ENCODE measurements around the gene RAET1E. TPM values are rescaled to one million over a fixed set of nuclear protein-coding genes. Genes with fewer than 3 reads are reported as not detected.

Gene RAET1E
- total RNA-seq, 1 experiment from 2014 or later = not detected

DNA sequence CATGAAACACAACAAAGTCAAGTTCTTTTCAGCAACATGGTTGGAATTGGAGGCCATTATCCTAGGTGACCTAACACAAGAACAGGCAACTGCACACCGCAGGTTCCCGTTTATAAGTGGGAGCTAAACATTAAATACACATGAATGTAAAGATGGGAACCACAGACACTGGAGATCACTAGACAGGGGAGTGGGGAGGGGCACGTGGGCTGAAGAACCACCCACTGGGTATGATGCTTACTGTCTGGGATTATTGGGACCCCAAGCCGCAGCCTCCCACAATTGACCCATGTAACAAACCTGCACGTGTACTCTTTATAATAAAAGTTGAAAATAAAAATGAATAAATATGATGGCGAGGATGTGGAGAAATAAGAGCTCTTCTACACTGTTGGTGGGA is 33.6 kb upstream of the RAET1E start:
- no CpG with 5 or more reads among the region's 6 CpGs for WGBS (ENCODE audit: extremely low coverage, insufficient read length, low lambda C conversion rate)
- no peak overlapping the region for H3K4ac ChIP-seq (ENCODE audit: low read depth, low read length)
- H3K56ac ChIP-seq (ENCODE audit: insufficient read length, low read depth, low read length) = no peak overlapping the region
- no peak overlapping the region for H3K27ac ChIP-seq (ENCODE audit: insufficient read length, low read depth, low read length)
- no peak overlapping the region for H3K4me2 ChIP-seq (ENCODE audit: insufficient read depth, insufficient read length, low read length)
- no peaks in the 10 kb centered on the region for H3K9me3 ChIP-seq (ENCODE audit: control insufficient read depth, low read depth, low read length)
- H3K79me2 ChIP-seq (ENCODE audit: insufficient read depth, low read length) = no peaks in the 10 kb centered on the region
- H4K5ac ChIP-seq (ENCODE audit: insufficient read length, low read depth, low read length) = no peak overlapping the region
- no peak overlapping the region for H2BK15ac ChIP-seq (ENCODE audit: low read depth, low read length)
- peaks cover 93% of the 10 kb centered on the region for H3K27me3 Mint-ChIP-seq (ENCODE audit: low read depth)
- H3T11ph ChIP-seq (ENCODE audit: low read length) = no peak overlapping the region
- no peaks in the 10 kb centered on the region for H3K36me3 Mint-ChIP-seq (ENCODE audit: insufficient read depth in 1 of 3, low read depth in 3 of 3)
- H3K79me1 ChIP-seq (ENCODE audit: insufficient read depth, low read depth, low read length, poor library complexity, severe bottlenecking) = no peaks in the 10 kb centered on the region
- TF ChIP-seq, protein P1, sequence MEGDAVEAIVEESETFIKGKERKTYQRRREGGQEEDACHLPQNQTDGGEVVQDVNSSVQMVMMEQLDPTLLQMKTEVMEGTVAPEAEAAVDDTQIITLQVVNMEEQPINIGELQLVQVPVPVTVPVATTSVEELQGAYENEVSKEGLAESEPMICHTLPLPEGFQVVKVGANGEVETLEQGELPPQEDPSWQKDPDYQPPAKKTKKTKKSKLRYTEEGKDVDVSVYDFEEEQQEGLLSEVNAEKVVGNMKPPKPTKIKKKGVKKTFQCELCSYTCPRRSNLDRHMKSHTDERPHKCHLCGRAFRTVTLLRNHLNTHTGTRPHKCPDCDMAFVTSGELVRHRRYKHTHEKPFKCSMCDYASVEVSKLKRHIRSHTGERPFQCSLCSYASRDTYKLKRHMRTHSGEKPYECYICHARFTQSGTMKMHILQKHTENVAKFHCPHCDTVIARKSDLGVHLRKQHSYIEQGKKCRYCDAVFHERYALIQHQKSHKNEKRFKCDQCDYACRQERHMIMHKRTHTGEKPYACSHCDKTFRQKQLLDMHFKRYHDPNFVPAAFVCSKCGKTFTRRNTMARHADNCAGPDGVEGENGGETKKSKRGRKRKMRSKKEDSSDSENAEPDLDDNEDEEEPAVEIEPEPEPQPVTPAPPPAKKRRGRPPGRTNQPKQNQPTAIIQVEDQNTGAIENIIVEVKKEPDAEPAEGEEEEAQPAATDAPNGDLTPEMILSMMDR (conservative IDR thresholded peaks at IDR 0.05) = no peak
- H3K27ac Mint-ChIP-seq = no peak overlapping the region
- H4K8ac ChIP-seq (replicated peaks; ENCODE audit: insufficient read length, low read depth, low read length) = no peak overlapping the region
- H2AFZ ChIP-seq (ENCODE audit: low read length) = no peak overlapping the region
- no peak overlapping the region for H3K14ac ChIP-seq (ENCODE audit: insufficient read depth, low read length)
- H3K23ac ChIP-seq (ENCODE audit: insufficient read length, low read depth, low read length) = no peak overlapping the region
- no peaks in the 10 kb centered on the region for H3K23me2 ChIP-seq (ENCODE audit: insufficient read length, low read depth, low read length, poor library complexity, severe bottlenecking)
- no peak overlapping the region for H3K4me3 Mint-ChIP-seq
- H3K9ac ChIP-seq (ENCODE audit: extremely low read depth, insufficient read length, low read length) = no peak overlapping the region
- no peak overlapping the region for H4K91ac ChIP-seq (ENCODE audit: insufficient read length, low read depth, low read length)
- DNase-seq = no peak
- no peaks in the 10 kb centered on the region for H3K4me1 ChIP-seq (ENCODE audit: insufficient read depth, low read length)
- no peak overlapping the region for H2BK5ac ChIP-seq (ENCODE audit: insufficient read length, low read length)
- peaks cover 21% of the 10 kb centered on the region for H3K27me3 ChIP-seq (ENCODE audit: insufficient read depth, low read length)
- H3K4me1 Mint-ChIP-seq = no peaks in the 10 kb centered on the region
- no peaks in the 10 kb centered on the region for H4K20me1 ChIP-seq (ENCODE audit: control insufficient read depth, insufficient read depth, insufficient read length)
- no peak overlapping the region for H2BK12ac ChIP-seq (ENCODE audit: insufficient read length, low read depth, low read length)
- no peak overlapping the region for H2BK20ac ChIP-seq (ENCODE audit: low read depth, low read length, poor library complexity, severe bottlenecking)
- H3K18ac ChIP-seq (ENCODE audit: insufficient read length, low read depth, low read length) = no peak overlapping the region
- no peaks in the 10 kb centered on the region for H3K9me3 Mint-ChIP-seq
- H2BK120ac ChIP-seq (ENCODE audit: low read depth, low read length, poor library complexity, severe bottlenecking) = no peak overlapping the region
- no peak overlapping the region for H2AK5ac ChIP-seq (ENCODE audit: insufficient read length, low read length)
